NT2/D1 (cell line): ENCODE data around the gene GINS2.

ENCODE experiments used
- DNase-seq: peaks from one replicate; pipeline ENCODE4 v3.0.0-alpha.2; 2011; ENCODE audit warnings: low read depth, low spot score
- H3K27me3 ChIP-seq: 2 replicates; pipeline ENCODE4 v1.6.0; 2011; ENCODE audit warnings: mild to moderate bottlenecking; ENCODE audit not compliant: insufficient read length, insufficient read depth
- H3K36me3 ChIP-seq: 2 replicates; pipeline ENCODE4 v1.6.1; 2011; ENCODE audit warnings: mild to moderate bottlenecking, low read length, mixed read lengths; ENCODE audit not compliant: insufficient read depth, insufficient read length
- H3K4me1 ChIP-seq: 2 replicates; pipeline ENCODE4 v1.5.1; 2011; ENCODE audit not compliant: insufficient read depth, insufficient read length
- H3K4me3 ChIP-seq: 2 replicates; pipeline ENCODE4 v1.5.1; 2011; ENCODE audit warnings: low read depth; ENCODE audit not compliant: insufficient read length
- H3K9ac ChIP-seq: 2 replicates; pipeline ENCODE4 v1.6.0; 2011; ENCODE audit warnings: low read depth; ENCODE audit not compliant: insufficient read length
- H3K9me3 ChIP-seq: 2 replicates; pipeline ENCODE4 v1.5.1; 2011; ENCODE audit warnings: mild to moderate bottlenecking, low read length; ENCODE audit not compliant: insufficient read depth
- SUZ12 ChIP-seq: IDR thresholded peaks from 2 replicates; pipeline ENCODE4 v1.6.1; 2011; ENCODE audit not compliant: insufficient read length, insufficient read depth; ENCODE audit errors: extremely low read depth
- YY1 ChIP-seq: IDR thresholded peaks from 2 replicates; pipeline ENCODE4 v1.6.1; 2011; ENCODE audit not compliant: insufficient read length, insufficient read depth
- ZNF274 ChIP-seq: IDR thresholded peaks from 2 replicates; pipeline ENCODE4 v1.6.1; 2011; ENCODE audit warnings: mild to moderate bottlenecking, low read depth, low read length

The GINS2 gene

DNA sequence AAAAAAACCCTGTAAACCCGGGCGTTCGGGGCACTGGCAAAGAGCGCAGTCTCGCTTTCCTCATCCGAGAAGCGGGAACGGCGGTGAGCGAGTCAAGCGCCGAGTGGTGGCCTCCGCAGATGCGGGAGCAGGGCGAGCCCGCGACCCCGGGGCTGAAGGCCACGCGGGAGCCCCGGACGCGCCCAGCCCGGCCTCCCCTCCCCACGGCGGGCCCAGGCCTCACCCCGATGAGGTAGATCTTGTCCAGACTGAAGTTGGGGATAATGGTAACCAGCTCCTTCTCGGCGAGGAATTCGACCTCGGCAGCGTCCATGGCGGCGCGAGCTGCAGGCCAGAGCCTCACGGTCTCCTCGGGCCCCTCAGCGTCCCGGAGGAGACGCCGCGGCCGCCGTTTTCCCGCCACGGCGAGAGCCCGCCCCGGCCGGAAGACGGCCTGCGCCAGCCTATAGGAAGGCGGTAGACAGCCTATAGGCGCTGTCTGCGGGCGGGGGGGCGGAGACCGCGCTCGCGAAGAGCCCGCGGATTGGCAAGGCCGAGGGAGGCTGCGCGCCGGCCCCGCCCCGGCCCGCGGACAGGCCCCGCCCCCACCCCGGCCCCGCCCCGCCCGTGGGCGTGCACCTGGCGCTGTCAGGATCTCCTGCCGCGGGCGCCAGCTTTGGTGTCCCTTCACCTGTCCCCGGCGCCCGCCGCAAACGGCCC is at the start of gene GINS2:
Gene GINS2 (minus strand): TSS at position 369 of the 699 bp plus-strand sequence. CDS start 56 bp downstream, at position 313.
- DNase-seq: peak; percentile 87
- Histone ChIP-seq H3K4me1 (peaks cover 4% of the 10 kb centered on the region), H3K36me3 (peaks cover 33% of the 10 kb centered on the region), H3K4me3 (peak within 1 kb of the TSS; percentile 89), H3K9me3 (no peaks in the 10 kb centered on the region), H3K9ac (peak within 1 kb of the TSS; percentile 91), H3K27me3 (peaks cover 23% of the 10 kb centered on the region)
- TF ChIP-seq ZNF274 (no peak), SUZ12 (no peak), YY1 (no peak)

DNA sequence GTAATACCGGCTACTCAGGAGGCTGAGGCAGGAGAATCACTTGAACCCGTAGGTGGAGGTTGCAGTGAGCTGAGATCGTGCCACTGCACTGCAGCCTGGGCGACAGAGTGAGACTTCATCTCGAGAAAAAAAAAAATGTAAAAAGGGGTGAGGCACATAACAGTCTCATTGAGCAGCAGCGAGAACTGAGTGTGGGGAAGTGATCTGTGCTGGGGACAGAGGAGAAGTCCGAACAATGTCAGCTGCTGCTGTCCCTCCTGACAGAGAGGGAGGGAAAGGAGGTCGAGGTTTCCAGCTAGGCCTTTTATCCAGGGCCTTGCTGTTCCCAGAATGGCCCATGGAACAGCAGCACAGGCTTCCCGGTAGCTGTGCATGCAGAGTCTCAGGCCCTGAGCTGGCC is 48.2 kb upstream of the GINS2 start:
- no peaks in the 10 kb centered on the region for H3K27me3 ChIP-seq
- TF ChIP-seq SUZ12: no peak
- no peak for TF ChIP-seq YY1
- TF ChIP-seq ZNF274: no peak

GRCh38 chr16:85735946-85736345 is 47.2 kb upstream of the GINS2 start:
- H3K4me3 ChIP-seq: no peak overlapping the region
- no peaks in the 10 kb centered on the region for H3K9me3 ChIP-seq
- H3K36me3 ChIP-seq: peaks cover 4% of the 10 kb centered on the region
- H3K4me1 ChIP-seq: peaks cover 15% of the 10 kb centered on the region
- no peak overlapping the region for H3K9ac ChIP-seq
- TF ChIP-seq YY1 (no peak), SUZ12 (no peak), ZNF274 (no peak)
- H3K27me3 ChIP-seq: no peaks in the 10 kb centered on the region
- DNase-seq: no peak

More for the DNA sequence above, 48.2 kb upstream of the GINS2 start:
- H3K4me3 ChIP-seq: no peak overlapping the region
- H3K9me3 ChIP-seq: no peaks in the 10 kb centered on the region
- no peak for DNase-seq
- H3K4me1 ChIP-seq: peaks cover 15% of the 10 kb centered on the region
- H3K36me3 ChIP-seq: peaks cover 11% of the 10 kb centered on the region
- no peak overlapping the region for H3K9ac ChIP-seq

- peaks cover 2% of the 10 kb centered on the region for H3K36me3 ChIP-seq
- H3K9me3 ChIP-seq: no peaks in the 10 kb centered on the region
- peaks cover 15% of the 10 kb centered on the region for H3K4me1 ChIP-seq
- TF ChIP-seq ZNF274 (no peak), YY1 (no peak), SUZ12 (no peak)
- no peak overlapping the region for H3K9ac ChIP-seq
- no peak overlapping the region for H3K4me3 ChIP-seq
- H3K27me3 ChIP-seq: no peaks in the 10 kb centered on the region
- no peak for DNase-seq
These were observed 46.5 kb upstream of the GINS2 start for GRCh38 chr16:85735225-85735635.

DNA sequence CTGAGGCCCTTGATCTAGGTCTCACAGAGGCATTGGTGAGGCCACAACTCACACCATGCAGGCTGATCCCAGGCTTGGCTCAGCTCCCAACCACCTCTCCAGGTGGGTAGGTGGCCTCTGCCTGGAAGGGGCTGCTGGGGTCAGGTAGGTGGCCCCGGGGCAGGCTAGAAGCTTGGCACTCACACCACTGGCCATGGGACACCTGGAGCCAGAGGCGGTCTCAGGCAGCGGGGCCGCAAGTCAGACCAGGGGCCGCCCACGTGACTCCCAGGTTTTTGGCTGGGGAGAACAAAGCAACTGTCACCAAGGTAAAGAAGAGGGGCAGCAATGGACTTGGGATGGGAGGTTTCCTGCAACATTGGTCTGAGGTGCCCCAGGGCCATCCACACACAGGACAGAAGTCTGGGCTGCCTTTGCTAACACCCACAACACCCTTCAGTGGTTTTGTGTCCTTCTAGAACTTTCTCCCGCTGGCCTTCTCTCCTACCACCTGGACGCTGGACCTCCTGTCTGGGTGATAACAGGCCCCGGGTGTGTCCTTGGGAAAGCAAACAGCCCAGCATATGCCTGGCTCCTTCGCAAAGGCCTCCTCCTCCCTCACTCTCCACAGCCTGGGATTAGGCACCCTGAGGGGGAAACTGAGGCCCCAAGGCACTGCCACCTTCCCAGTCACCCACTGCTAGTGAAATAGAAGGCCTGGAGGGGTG is 45.7 kb upstream of the GINS2 start:
- Histone ChIP-seq H3K4me3 (no peak overlapping the region), H3K9ac (peak overlapping the region; percentile 46), H3K36me3 (peaks cover 2% of the 10 kb centered on the region), H3K4me1 (peaks cover 17% of the 10 kb centered on the region), H3K9me3 (no peaks in the 10 kb centered on the region), H3K27me3 (no peaks in the 10 kb centered on the region)
- TF ChIP-seq YY1: no peak
- TF ChIP-seq ZNF274: no peak
- TF ChIP-seq SUZ12: no peak
- no peak for DNase-seq

GRCh38 chr16:85733839-85734170 is 45.1 kb upstream of the GINS2 start:
- H3K9me3 ChIP-seq: no peaks in the 10 kb centered on the region
- peaks cover 17% of the 10 kb centered on the region for H3K4me1 ChIP-seq
- H3K27me3 ChIP-seq: no peaks in the 10 kb centered on the region
- no peak overlapping the region for H3K9ac ChIP-seq
- no peak overlapping the region for H3K4me3 ChIP-seq
- peak; percentile 81 for DNase-seq
- TF ChIP-seq YY1: no peak
- TF ChIP-seq SUZ12: no peak
- H3K36me3 ChIP-seq: peaks cover 2% of the 10 kb centered on the region

- H3K9me3 ChIP-seq: no peaks in the 10 kb centered on the region
- no peak overlapping the region for H3K9ac ChIP-seq
- no peaks in the 10 kb centered on the region for H3K27me3 ChIP-seq
- peaks cover 18% of the 10 kb centered on the region for H3K4me1 ChIP-seq
- no peak for DNase-seq
- peaks cover 2% of the 10 kb centered on the region for H3K36me3 ChIP-seq
- no peak overlapping the region for H3K4me3 ChIP-seq
- TF ChIP-seq ZNF274 (no peak), SUZ12 (no peak), YY1 (no peak)
These were observed 44.5 kb upstream of the GINS2 start for GRCh38 chr16:85733155-85733838.
